Mesendoderm (in vitro differentiated cells): Measurements from ENCODE around the gene ARL3.

Source experiments
- DNase-seq: peaks from one replicate; pipeline ENCODE4 v3.0.0; 2013
- H2AK5ac ChIP-seq: 2 replicates; pipeline ENCODE4 v1.6.1; 2013; ENCODE audit warnings: low read length, inconsistent platforms
- H2BK120ac ChIP-seq: 2 replicates; pipeline ENCODE4 v1.6.1; 2013; ENCODE audit warnings: low read depth, mild to moderate bottlenecking, low read length, moderate library complexity, mixed read lengths
- H2BK15ac ChIP-seq: replicated peaks from 2 replicates; pipeline ENCODE4 v1.6.1; 2013; ENCODE audit warnings: low read depth, mild to moderate bottlenecking, moderate library complexity
- H2BK5ac ChIP-seq: 2 replicates; pipeline ENCODE4 v1.6.1; 2013; ENCODE audit warnings: low read length, inconsistent platforms
- H3K18ac ChIP-seq: 2 replicates; pipeline ENCODE4 v1.6.1; 2013; ENCODE audit warnings: mild to moderate bottlenecking, low read length, mixed read lengths
- H3K23ac ChIP-seq: one replicate; pipeline ENCODE4 v1.6.1; 2013; ENCODE audit warnings: low read length
- H3K27ac ChIP-seq: 2 replicates; pipeline ENCODE4 v1.5.1; 2013; ENCODE audit warnings: low read depth, mild to moderate bottlenecking, inconsistent platforms, low read length, moderate library complexity
- H3K27me3 ChIP-seq: 2 replicates; pipeline ENCODE4 v1.6.1; 2013; ENCODE audit warnings: low read length, control low read depth, mild to moderate bottlenecking, inconsistent platforms; ENCODE audit not compliant: insufficient read depth, poor library complexity
- H3K36me3 ChIP-seq: 2 replicates; pipeline ENCODE4 v1.6.1; 2013; ENCODE audit warnings: low read length, inconsistent platforms; ENCODE audit not compliant: control insufficient read depth, insufficient read depth
- H3K4ac ChIP-seq: one replicate; pipeline ENCODE4 v1.6.1; 2013; ENCODE audit warnings: low read depth, mild to moderate bottlenecking, low read length, moderate library complexity
- H3K4me1 ChIP-seq: 2 replicates; pipeline ENCODE4 v1.6.1; 2013; ENCODE audit warnings: low read depth, low read length, inconsistent platforms; ENCODE audit not compliant: control insufficient read depth
- H3K4me2 ChIP-seq: 2 replicates; pipeline ENCODE4 v1.6.1; 2013; ENCODE audit warnings: low read length
- H3K4me3 ChIP-seq: 2 replicates; pipeline ENCODE4 v1.5.1; 2013; ENCODE audit warnings: mild to moderate bottlenecking, low read length
- H3K56ac ChIP-seq: one replicate; pipeline ENCODE4 v1.6.1; 2013; ENCODE audit warnings: low read length
- H3K79me1 ChIP-seq: 2 replicates; pipeline ENCODE4 v1.6.1; 2013; ENCODE audit warnings: low read length, inconsistent platforms
- H3K79me2 ChIP-seq: 2 replicates; pipeline ENCODE4 v1.6.1; 2013; ENCODE audit warnings: mild to moderate bottlenecking, low read length; ENCODE audit not compliant: control insufficient read depth, insufficient read depth
- H3K9ac ChIP-seq: 2 replicates; pipeline ENCODE4 v1.6.1; 2013; ENCODE audit warnings: low read length, inconsistent platforms
- H4K5ac ChIP-seq: one replicate; pipeline ENCODE4 v1.6.1; 2013; ENCODE audit warnings: low read length
- H4K8ac ChIP-seq: one replicate; pipeline ENCODE4 v1.6.1; 2013; ENCODE audit warnings: low read depth, mild to moderate bottlenecking, control low read depth, low read length, moderate library complexity
- WGBS: extraction: QIAGEN DNeasy Blood & Tissue Kit; methylation state at CpG from one replicate; pipeline ENCODE4 v1.1.7; 2013; ENCODE audit warnings: low lambda C conversion rate, missing lambda C conversion rate; ENCODE audit not compliant: insufficient coverage; ENCODE audit errors: extremely low coverage; 5-methylcytosine and 5-hydroxymethylcytosine counted together

Gene ARL3

GRCh38 chr10:102631525-102632393, 82.4 kb downstream of the ARL3 start:
- H3K79me2 ChIP-seq, result no peaks in the 10 kb centered on the region
- no peak overlapping the region for H3K4me2 ChIP-seq
- no peak overlapping the region for H3K56ac ChIP-seq
- DNase-seq, result no peak
- no peak overlapping the region for H3K4ac ChIP-seq
- H3K27ac ChIP-seq, result no peak overlapping the region
- H4K5ac ChIP-seq, result no peak overlapping the region
- H3K4me1 ChIP-seq, result peaks cover 24% of the 10 kb centered on the region
- no peak overlapping the region for H3K18ac ChIP-seq
- WGBS, result no CpG with 5 or more reads among the region's 10 CpGs
- H4K8ac ChIP-seq, result no peak overlapping the region
- no peaks in the 10 kb centered on the region for H3K36me3 ChIP-seq
- no peak overlapping the region for H3K23ac ChIP-seq
- H3K79me1 ChIP-seq, result no peaks in the 10 kb centered on the region
- H2BK120ac ChIP-seq, result no peak overlapping the region
- no peak overlapping the region for H3K4me3 ChIP-seq
- H2BK5ac ChIP-seq, result no peak overlapping the region
- H2BK15ac ChIP-seq, result no peak overlapping the region
- no peaks in the 10 kb centered on the region for H3K27me3 ChIP-seq
- H3K9ac ChIP-seq, result no peak overlapping the region
- no peak overlapping the region for H2AK5ac ChIP-seq

DNA sequence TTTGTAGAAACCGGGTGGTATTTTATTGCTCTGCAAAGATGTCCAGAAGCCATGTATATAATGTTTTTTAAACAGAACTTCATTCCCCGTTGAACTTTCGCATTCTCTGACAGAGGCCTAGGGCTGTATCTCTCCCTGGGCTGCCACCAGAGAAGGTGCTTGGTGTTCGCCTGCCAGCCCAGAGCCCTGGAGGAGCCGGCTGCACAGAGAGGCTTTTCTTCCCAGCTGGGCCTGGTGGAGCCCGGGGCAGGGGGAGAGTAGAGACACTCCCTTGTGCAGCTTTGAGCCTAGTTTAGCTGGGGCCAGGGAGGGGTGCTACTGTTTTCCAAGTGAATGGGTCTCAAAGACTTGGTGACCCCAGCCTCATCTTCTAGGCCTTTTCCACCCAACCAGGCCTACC, 83.5 kb downstream of the ARL3 start:
- no CpG with 5 or more reads among the region's 6 CpGs for WGBS
- no peak overlapping the region for H2AK5ac ChIP-seq
- no peak for DNase-seq

DNA sequence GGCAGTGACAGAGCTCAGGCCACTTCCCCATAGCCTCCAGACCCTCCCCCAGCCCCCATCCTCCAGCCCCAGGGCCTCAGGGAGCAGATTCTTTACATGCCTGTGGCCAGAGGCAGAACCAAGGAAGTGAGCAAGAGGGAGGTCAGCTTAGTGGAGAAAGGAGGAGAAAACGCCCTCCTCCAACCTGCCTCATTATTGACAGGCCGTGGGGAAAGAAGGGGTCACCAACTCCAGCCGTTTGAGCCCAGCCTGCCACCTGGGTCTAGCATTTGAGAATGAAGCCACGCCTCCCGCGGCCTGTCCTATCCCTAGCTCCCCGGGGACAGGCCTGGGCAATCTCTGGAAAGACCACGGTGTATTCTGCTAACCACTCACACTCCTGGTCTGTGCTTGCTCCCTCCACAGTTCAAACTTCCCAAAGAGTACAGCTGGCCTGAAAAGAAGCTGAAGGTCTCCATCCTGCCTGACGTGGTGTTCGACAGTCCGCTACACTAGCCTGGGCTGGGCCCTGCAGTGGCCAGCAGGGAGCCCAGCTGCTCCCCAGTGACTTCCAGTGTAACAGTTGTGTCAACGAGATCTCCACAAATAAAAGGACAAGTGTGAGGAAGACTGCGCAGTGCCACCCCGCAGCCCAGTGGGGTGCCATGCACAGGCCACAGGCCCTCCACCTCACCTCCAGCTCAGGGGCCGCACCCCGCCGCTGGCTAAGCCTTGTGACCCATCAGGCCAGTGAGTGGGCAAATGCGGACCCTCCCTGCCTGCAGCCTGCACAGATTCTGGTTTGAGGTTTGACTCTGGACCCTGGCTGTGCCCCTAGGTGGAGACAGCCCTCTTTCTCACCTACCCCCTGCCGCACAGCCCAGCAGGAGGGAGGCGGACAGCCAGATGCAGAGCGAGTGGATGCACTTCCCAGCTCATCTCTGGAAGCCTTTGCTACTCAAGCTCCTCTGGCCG, 84.3 kb downstream of the ARL3 start:
- Histone ChIP-seq H3K18ac (peak overlapping the region; percentile 43), H3K27ac (peak overlapping the region; percentile 93), H3K9ac (peak overlapping the region; percentile 13), H3K36me3 (no peaks in the 10 kb centered on the region), H4K5ac (no peak overlapping the region), H3K23ac (no peak overlapping the region), H3K4me2 (no peak overlapping the region), H2AK5ac (peak overlapping the region; percentile 52), H3K4me3 (no peak overlapping the region), H2BK5ac (peak overlapping the region; percentile 61), H3K27me3 (no peaks in the 10 kb centered on the region), H2BK15ac (no peak overlapping the region), H2BK120ac (no peak overlapping the region), H3K79me1 (no peaks in the 10 kb centered on the region), H3K4me1 (peaks cover 33% of the 10 kb centered on the region), H3K56ac (peak overlapping the region; percentile 56), H3K79me2 (no peaks in the 10 kb centered on the region), H4K8ac (no peak overlapping the region), H3K4ac (peak overlapping the region; percentile 1)
- no CpG with 5 or more reads among the region's 22 CpGs for WGBS
- DNase-seq, result peak; percentile 98

More for the DNA sequence above, 83.5 kb downstream of the ARL3 start:
- Histone ChIP-seq H3K4me2 (no peak overlapping the region), H4K5ac (no peak overlapping the region), H3K4me3 (no peak overlapping the region), H3K79me2 (no peaks in the 10 kb centered on the region), H3K36me3 (no peaks in the 10 kb centered on the region), H3K4me1 (peaks cover 31% of the 10 kb centered on the region), H2BK15ac (no peak overlapping the region), H4K8ac (no peak overlapping the region), H3K4ac (no peak overlapping the region), H3K79me1 (no peaks in the 10 kb centered on the region), H3K9ac (no peak overlapping the region), H3K18ac (no peak overlapping the region), H2BK5ac (no peak overlapping the region), H3K56ac (no peak overlapping the region), H3K23ac (no peak overlapping the region), H3K27ac (peak overlapping the region; percentile 40), H3K27me3 (no peaks in the 10 kb centered on the region), H2BK120ac (no peak overlapping the region)

- DNase-seq, result peak; percentile 62
- H2AK5ac ChIP-seq, result peak overlapping the region; percentile 25
- H2BK120ac ChIP-seq, result peak overlapping the region; percentile 1
- peak overlapping the region; percentile 58 for H3K4ac ChIP-seq
- H3K23ac ChIP-seq, result no peak overlapping the region
- H3K56ac ChIP-seq, result peak overlapping the region; percentile 69
- H2BK15ac ChIP-seq, result no peak overlapping the region
- peak overlapping the region; percentile 88 for H3K18ac ChIP-seq
- peaks cover 32% of the 10 kb centered on the region for H3K4me1 ChIP-seq
- H3K79me2 ChIP-seq, result no peaks in the 10 kb centered on the region
- H3K27me3 ChIP-seq, result no peaks in the 10 kb centered on the region
- peak overlapping the region; percentile 74 for H3K27ac ChIP-seq
- H4K5ac ChIP-seq, result no peak overlapping the region
- H4K8ac ChIP-seq, result no peak overlapping the region
- no peak overlapping the region for H3K4me3 ChIP-seq
- WGBS, result no CpG with 5 or more reads among the region's 11 CpGs
- no peak overlapping the region for H3K9ac ChIP-seq
- no peak overlapping the region for H3K4me2 ChIP-seq
- H3K36me3 ChIP-seq, result no peaks in the 10 kb centered on the region
- H2BK5ac ChIP-seq, result no peak overlapping the region
- no peaks in the 10 kb centered on the region for H3K79me1 ChIP-seq
Observed at GRCh38 chr10:102628451-102628911, 85.7 kb downstream of the ARL3 start.

GRCh38 chr10:102627736-102628293, 86.4 kb downstream of the ARL3 start:
- peak overlapping the region; percentile 74 for H3K27ac ChIP-seq
- peak overlapping the region; percentile 88 for H3K18ac ChIP-seq
- H4K5ac ChIP-seq, result no peak overlapping the region
- H3K79me2 ChIP-seq, result no peaks in the 10 kb centered on the region
- peak overlapping the region; percentile 39 for H3K4ac ChIP-seq
- H2AK5ac ChIP-seq, result no peak overlapping the region
- no peak overlapping the region for H3K4me3 ChIP-seq
- peaks cover 30% of the 10 kb centered on the region for H3K4me1 ChIP-seq
- peak overlapping the region; percentile 53 for H3K9ac ChIP-seq
- no peaks in the 10 kb centered on the region for H3K27me3 ChIP-seq
- H3K79me1 ChIP-seq, result no peaks in the 10 kb centered on the region
- no peak overlapping the region for H3K23ac ChIP-seq
- no peak overlapping the region for H2BK15ac ChIP-seq
- no peaks in the 10 kb centered on the region for H3K36me3 ChIP-seq
- DNase-seq, result peak; percentile 90
- peak overlapping the region; percentile 1 for H2BK120ac ChIP-seq
- H2BK5ac ChIP-seq, result peak overlapping the region; percentile 54
- WGBS, result no CpG with 5 or more reads among the region's 9 CpGs
- H4K8ac ChIP-seq, result peak overlapping the region; percentile 30
- H3K56ac ChIP-seq, result peak overlapping the region; percentile 69
- H3K4me2 ChIP-seq, result no peak overlapping the region
